GM12878 (cell line): ENCODE results near the gene ASIP. TPM values are rescaled to one million over a fixed set of nuclear protein-coding genes. Genes with fewer than 3 reads are reported as not detected.

Experiments used
- ATAC-seq: fragments of 200-7000 bp; cut with Tn5 transposase; 3 replicates; pipeline ENCODE4 v1.9.1; 2020; ENCODE audit warnings: mild to moderate bottlenecking, moderate library complexity
- BruUV-seq: library from RNA; stranded (reverse); fragments of 400-500 nt; replicated peaks from 2 replicates; lab custom pipeline; 2021; lab: Mats Ljungman, UMichigan
- CTCF ChIA-PET: fragments of 300-600 bp; sonication (Branson Sonifier 250); formaldehyde crosslinking; extraction: SDS; loops from one replicate; lab custom pipeline; 2021; ENCODE audit warnings: inconsistent platforms; lab: Yijun Ruan, JAX
- POLR2A ChIA-PET: fragments of 350-600 bp; formaldehyde crosslinking; extraction: SDS; loops from one replicate; lab custom pipeline; 2021; ENCODE audit warnings: inconsistent platforms; lab: Charles Lee
- RAD21 ChIA-PET: fragments of 300-600 bp; sonication (Branson Sonifier 250); formaldehyde crosslinking; loops from one replicate; lab custom pipeline; 2023; ENCODE audit warnings: antibody characterized with exemption; ENCODE audit not compliant: unreplicated experiment; lab: Charles Lee
- SMC1A ChIA-PET: fragments of 300-600 bp; sonication (Branson Sonifier 250); formaldehyde crosslinking; loops from one replicate; lab custom pipeline; 2023; ENCODE audit not compliant: unreplicated experiment, uncharacterized antibody; lab: Charles Lee
- DNase-seq: peaks from one replicate; pipeline ENCODE4 v3.0.0-alpha.2; 2011; ENCODE audit warnings: low read depth, low spot score
- FAIRE-seq: peaks from 3 replicates; lab custom pipeline; 2011; peaks lifted over from hg19 to GRCh38; lab: Jason Lieb, UNC
- H2AFZ ChIP-seq: 2 replicates; pipeline ENCODE4 v1.6.0; 2011; ENCODE audit warnings: low read depth, low read length, control low read depth; ENCODE audit not compliant: control insufficient read depth
- H3K27ac ChIP-seq: 2 replicates; pipeline ENCODE4 v1.5.1; 2011; ENCODE audit warnings: control low read depth; ENCODE audit not compliant: control insufficient read depth, insufficient read depth
- H3K27me3 ChIP-seq, 2 experiments: replicated peaks in 1 of 2; 2 replicates each; pipeline versions ENCODE4 v1.6.0 to v1.6.1; 2011; ENCODE audit warnings: low read length in 1 of 2; ENCODE audit not compliant: control insufficient read depth in 2 of 2, insufficient read depth in 2 of 2
- H3K36me3 ChIP-seq, 2 experiments: 2 replicates each; pipeline ENCODE4 v1.5.1; 2011; ENCODE audit warnings: low read length in 1 of 2; ENCODE audit not compliant: control insufficient read depth in 2 of 2, insufficient read depth in 2 of 2
- H3K4me1 ChIP-seq: 2 replicates; pipeline ENCODE4 v1.6.1; 2011; ENCODE audit warnings: mild to moderate bottlenecking, low read length, moderate library complexity, mixed read lengths; ENCODE audit not compliant: control insufficient read depth, insufficient read depth
- H3K4me2 ChIP-seq: 2 replicates; pipeline ENCODE4 v1.6.0; 2011; ENCODE audit warnings: control low read depth; ENCODE audit not compliant: control insufficient read depth, insufficient read depth
- H3K4me3 ChIP-seq: fragments of 200-600 bp; sonication (generic); 2 replicates; pipeline ENCODE4 v1.5.1; 2016
- H3K79me2 ChIP-seq: 2 replicates; pipeline ENCODE4 v1.6.0; 2011; ENCODE audit warnings: low read length; ENCODE audit not compliant: control insufficient read depth, insufficient read depth
- H3K9ac ChIP-seq: 2 replicates; pipeline ENCODE4 v1.8.0; 2011; ENCODE audit warnings: low read length, control low read depth, mixed read lengths; ENCODE audit not compliant: control insufficient read depth, insufficient read depth
- H3K9me3 ChIP-seq: replicated peaks from 3 replicates; pipeline ENCODE4 v1.5.1; 2011; ENCODE audit warnings: mild to moderate bottlenecking, low read length; ENCODE audit not compliant: control insufficient read depth, insufficient read depth
- H4K20me1 ChIP-seq: 2 replicates; pipeline ENCODE4 v1.6.0; 2011; ENCODE audit not compliant: control insufficient read depth, insufficient read depth
- PAX8 ChIP-seq: fragments of 450-650 bp; IDR thresholded peaks from 2 replicates; pipeline ENCODE4 v1.6.1; 2017; ENCODE audit warnings: mild to moderate bottlenecking, moderate library complexity
- RB1 ChIP-seq: fragments of 450-650 bp; formaldehyde crosslinking; IDR thresholded peaks from 2 replicates; pipeline ENCODE4 v1.6.1; 2017; ENCODE audit warnings: mild to moderate bottlenecking, borderline replicate concordance
- SPI1 ChIP-seq: IDR thresholded peaks from 2 replicates; pipeline ENCODE4 v1.6.1; 2011; ENCODE audit warnings: low read depth, mild to moderate bottlenecking, low read length, moderate library complexity, borderline replicate concordance; ENCODE audit not compliant: insufficient read depth
- SREBF2 ChIP-seq: IDR thresholded peaks from 2 replicates; pipeline ENCODE4 v1.6.1; 2012; ENCODE audit warnings: mild to moderate bottlenecking, low read length
- USF2 ChIP-seq: IDR thresholded peaks from 2 replicates; pipeline ENCODE4 v1.6.1; 2011; ENCODE audit warnings: low read depth, low read length, improper control_type of control experiment, borderline replicate concordance
- ZNF217 ChIP-seq: fragments of 450-650 bp; IDR thresholded peaks from 2 replicates; pipeline ENCODE4 v1.6.1; 2017; ENCODE audit warnings: antibody characterized with exemption, mild to moderate bottlenecking
- ZNF687 ChIP-seq: fragments of 450-650 bp; IDR thresholded peaks from 2 replicates; pipeline ENCODE4 v1.6.1; 2017; ENCODE audit warnings: mild to moderate bottlenecking, moderate library complexity
- WGBS: methylation state at CpG from one replicate; pipeline ENCODE4 v1.1.6; 2016; ENCODE audit warnings: low lambda C conversion rate; ENCODE audit not compliant: insufficient replicate concordance, insufficient coverage; ENCODE audit errors: missing lambda C conversion rate; 5-methylcytosine and 5-hydroxymethylcytosine counted together
- in situ Hi-C: fragments of 300-500 bp; cut with MboI; formaldehyde crosslinking; loops from 9 replicates; pipeline ENCODE4 v1.14.3; 2018; ENCODE audit warnings: mixed read lengths
- intact Hi-C: fragments of 100-400 bp; cut with micrococcal nuclease; formaldehyde crosslinking; loops from one replicate; pipeline ENCODE4 v1.14.2; 2022; ENCODE audit not compliant: unreplicated experiment
- polyA plus RNA-seq, 11 experiments: library from polyadenylated mRNA; depleted of rRNA in 4 of 11; unstranded in 6 of 11; stranded (reverse) in 5 of 11; fragments of >200 nt; fragmentation: Nextera tagmentation in 4 of 11; fragmentation: Illumina TruSeq in 1 of 11; extraction: Ambion mirVana in 4 of 11; extraction: Trizol in 1 of 11; gene quantifications; 1 replicate in 1 of 11; 2 replicates in 10 of 11; pipeline versions ENCODE4 v1.2.1 to v1.2.3, GENCODE V29; 2011 to 2016; ENCODE audit warnings: inconsistent platforms in 2 of 11, missing spikeins in 2 of 11, low read depth in 1 of 11
- total RNA-seq, 4 experiments: library from RNA; depleted of rRNA in 3 of 4; stranded (reverse); fragments of >200 nt in 3 of 4; fragmentation: Illumina TruSeq in 1 of 4; extraction: Trizol in 1 of 4; gene quantifications; 2 replicates each; pipeline versions ENCODE4 v1.2.1 to v1.2.3, GENCODE V29; 2013 to 2021

ASIP gene
- total and polyA plus RNA-seq, 10 of the 15 experiments (the other 5 are each of a cell fraction or from before 2014, with no cell fraction given): 0.29 TPM; not detected in 9

GRCh38 chr20:34293119-34293518, 51.9 kb downstream of the ASIP start:
- 90% methylated on average over 5 of the region's 5 CpGs for WGBS
- no TSS peak for BruUV-seq
- FAIRE-seq: no peak
- intact Hi-C loops: no loop called here
- TF ChIP-seq ZNF687: no peak
- no peak for TF ChIP-seq SREBF2
- TF ChIP-seq RB1: no peak
- TF ChIP-seq SPI1: no peak
- no peak for TF ChIP-seq ZNF217
- no peak for TF ChIP-seq USF2
- TF ChIP-seq PAX8: no peak
- TF ChIP-seq, all 136 proteins: peak for 0
- DNase-seq: no peak
- ChIA-PET SMC1A (no interaction called here), POLR2A (no interaction called here), RAD21 (no interaction called here), CTCF (no interaction called here)
- in situ Hi-C loops: no loop called here
- no peak overlapping the region for H3K9ac ChIP-seq
- H3K36me3 ChIP-seq: peaks cover 37 to 42% of the 10 kb centered on the region in 2 experiments
- H2AFZ ChIP-seq: no peak overlapping the region
- no peak overlapping the region for H3K4me3 ChIP-seq
- no peaks in the 10 kb centered on the region for H4K20me1 ChIP-seq
- ATAC-seq: no peak
- no peaks in the 10 kb centered on the region for H3K27me3 ChIP-seq
- no peaks in the 10 kb centered on the region; the same call in 1 of the 2 replicates for H3K4me1 ChIP-seq
- no peak overlapping the region for H3K27ac ChIP-seq
- H3K4me2 ChIP-seq: no peak overlapping the region
- no peaks in the 10 kb centered on the region for H3K9me3 ChIP-seq
- peaks cover 6% of the 10 kb centered on the region for H3K79me2 ChIP-seq
